Mesothelial cell of epicardium (in vitro differentiated cells): Measurements from ENCODE around the gene CREM. TPM values are rescaled to one million over a fixed set of nuclear protein-coding genes. Genes with fewer than 3 reads are reported as not detected.

Source experiments
- DNase-seq, 2 experiments: peaks; one replicate each; pipeline ENCODE4 v3.0.0; 2021; ENCODE audit warnings: low spot score in 2 of 2; ENCODE audit not compliant: unreplicated experiment in 2 of 2
- H3K27ac Mint-ChIP-seq: 2 replicates; pipeline ENCODE4 v1.8.0; 2021; ENCODE audit warnings: mixed read lengths
- H3K27me3 Mint-ChIP-seq: 2 replicates; pipeline ENCODE4 v1.8.0; 2021; ENCODE audit warnings: low read depth, mixed read lengths
- H3K36me3 Mint-ChIP-seq: 2 replicates; pipeline ENCODE4 v1.8.0; 2021; ENCODE audit warnings: mixed read lengths
- H3K4me1 Mint-ChIP-seq: 2 replicates; pipeline ENCODE4 v1.8.0; 2021; ENCODE audit warnings: mixed read lengths
- H3K4me3 Mint-ChIP-seq: 2 replicates; pipeline ENCODE4 v1.8.0; 2021; ENCODE audit warnings: mild to moderate bottlenecking, moderate library complexity, mixed read lengths
- H3K9me3 Mint-ChIP-seq: 2 replicates; pipeline ENCODE4 v1.8.0; 2021; ENCODE audit warnings: mixed read lengths
- total RNA-seq: library from RNA; stranded (reverse); gene quantifications from 3 replicates; pipeline ENCODE4 v1.2.1, GENCODE V29; 2021
- TF ChIP-seq, protein P1 (sequence below): fragments of 200-600 bp; sonication (generic); IDR thresholded peaks from one replicate; pipeline ENCODE4 v1.5.0; 2021; ENCODE audit warnings: antibody characterized with exemption; ENCODE audit not compliant: unreplicated experiment

Gene CREM
- total RNA-seq, 1 donor from 2014 or later, result 34.2 TPM

GRCh38 chr10:35103882-35104281 is 22.8 kb upstream of the CREM start:
- no peak overlapping the region for H3K4me3 Mint-ChIP-seq
- no peak for DNase-seq
- H3K27me3 Mint-ChIP-seq, result no peaks in the 10 kb centered on the region
- H3K9me3 Mint-ChIP-seq, result peaks cover 3% of the 10 kb centered on the region
- H3K27ac Mint-ChIP-seq, result no peak overlapping the region
- H3K36me3 Mint-ChIP-seq, result no peaks in the 10 kb centered on the region
- no peaks in the 10 kb centered on the region for H3K4me1 Mint-ChIP-seq
- TF ChIP-seq, protein P1, sequence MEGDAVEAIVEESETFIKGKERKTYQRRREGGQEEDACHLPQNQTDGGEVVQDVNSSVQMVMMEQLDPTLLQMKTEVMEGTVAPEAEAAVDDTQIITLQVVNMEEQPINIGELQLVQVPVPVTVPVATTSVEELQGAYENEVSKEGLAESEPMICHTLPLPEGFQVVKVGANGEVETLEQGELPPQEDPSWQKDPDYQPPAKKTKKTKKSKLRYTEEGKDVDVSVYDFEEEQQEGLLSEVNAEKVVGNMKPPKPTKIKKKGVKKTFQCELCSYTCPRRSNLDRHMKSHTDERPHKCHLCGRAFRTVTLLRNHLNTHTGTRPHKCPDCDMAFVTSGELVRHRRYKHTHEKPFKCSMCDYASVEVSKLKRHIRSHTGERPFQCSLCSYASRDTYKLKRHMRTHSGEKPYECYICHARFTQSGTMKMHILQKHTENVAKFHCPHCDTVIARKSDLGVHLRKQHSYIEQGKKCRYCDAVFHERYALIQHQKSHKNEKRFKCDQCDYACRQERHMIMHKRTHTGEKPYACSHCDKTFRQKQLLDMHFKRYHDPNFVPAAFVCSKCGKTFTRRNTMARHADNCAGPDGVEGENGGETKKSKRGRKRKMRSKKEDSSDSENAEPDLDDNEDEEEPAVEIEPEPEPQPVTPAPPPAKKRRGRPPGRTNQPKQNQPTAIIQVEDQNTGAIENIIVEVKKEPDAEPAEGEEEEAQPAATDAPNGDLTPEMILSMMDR, result no peak

- TF ChIP-seq, protein P1, result no peak
- Mint-ChIP-seq H3K27me3 (peaks cover 8% of the 10 kb centered on the region), H3K4me1 (no peaks in the 10 kb centered on the region), H3K27ac (no peak overlapping the region), H3K4me3 (no peak overlapping the region), H3K36me3 (no peaks in the 10 kb centered on the region), H3K9me3 (peaks cover 3% of the 10 kb centered on the region)
- DNase-seq, result no peak
Observed at GRCh38 chr10:35112571-35112970, 14.1 kb upstream of the CREM start.

DNA sequence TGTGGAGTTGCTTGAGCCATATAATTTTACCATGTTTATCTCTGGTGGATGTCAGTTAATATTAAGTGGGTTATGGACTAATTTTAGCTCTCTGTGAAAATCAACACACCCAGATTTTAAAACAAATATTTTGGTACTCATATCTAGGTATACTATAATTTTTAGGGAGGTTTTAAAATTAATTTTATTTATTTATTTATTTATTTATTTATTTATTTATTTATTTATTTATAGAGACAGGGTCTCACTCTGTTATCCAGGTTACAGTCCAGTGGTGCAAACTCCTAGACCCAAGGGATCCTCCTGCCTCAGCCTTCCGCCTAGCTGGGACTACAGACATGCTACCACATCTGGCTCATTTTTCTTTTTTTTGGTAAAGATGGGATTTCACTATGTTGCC is 7.3 kb upstream of the CREM start:
- Mint-ChIP-seq H3K4me3 (no peak overlapping the region), H3K4me1 (no peaks in the 10 kb centered on the region), H3K9me3 (no peaks in the 10 kb centered on the region), H3K27ac (no peak overlapping the region), H3K27me3 (peaks cover 11% of the 10 kb centered on the region), H3K36me3 (no peaks in the 10 kb centered on the region)
- DNase-seq, result no peak
- TF ChIP-seq, protein P1, result no peak

DNA sequence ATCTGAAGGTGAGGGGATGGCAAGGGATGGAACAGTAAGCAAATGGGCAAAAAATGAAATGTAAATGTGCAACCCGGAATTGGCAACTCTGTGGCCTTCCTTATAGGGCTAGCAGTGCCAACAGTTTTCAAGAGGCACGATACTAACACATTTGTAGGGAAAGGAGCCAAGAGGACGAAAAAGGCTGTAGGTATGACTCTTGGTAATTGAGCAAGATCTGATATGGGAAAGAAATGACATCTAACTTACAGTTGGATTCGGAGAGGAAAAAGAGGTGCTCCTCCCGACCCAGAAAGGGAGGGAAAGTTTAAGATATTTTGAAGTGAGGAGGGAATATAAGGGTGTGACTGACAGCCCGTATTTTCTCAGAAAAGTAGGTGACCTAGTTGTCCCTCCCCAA is 2.1 kb upstream of the CREM start:
- TF ChIP-seq, protein P1, result no peak
- Mint-ChIP-seq H3K36me3 (no peaks in the 10 kb centered on the region), H3K27me3 (no peaks in the 10 kb centered on the region), H3K4me3 (no peak overlapping the region), H3K27ac (no peak overlapping the region), H3K9me3 (no peaks in the 10 kb centered on the region), H3K4me1 (peaks cover 14% of the 10 kb centered on the region)
- DNase-seq, result no peak

- Mint-ChIP-seq H3K9me3 (no peaks in the 10 kb centered on the region), H3K27me3 (no peaks in the 10 kb centered on the region)
Observed at GRCh38 chr10:35126062-35126529, 550 bp upstream of the CREM start.

More at GRCh38 chr10:35126062-35126529, 550 bp upstream of the CREM start:
- DNase-seq, result no peak
- TF ChIP-seq, protein P1, result no peak
- Mint-ChIP-seq H3K4me3 (peak overlapping the region; percentile 89), H3K36me3 (no peaks in the 10 kb centered on the region), H3K4me1 (peaks cover 24% of the 10 kb centered on the region), H3K27ac (peak overlapping the region; percentile 82)
